Measurements from ENCODE around the gene THSD7B. TPM values are rescaled to one million over a fixed set of nuclear protein-coding genes. Genes with fewer than 3 reads are reported as not detected.

Gene THSD7B
- total RNA-seq, 4 donors from 2014 or later: under 0.01 to 0.29 (median 0.03) TPM

DNA sequence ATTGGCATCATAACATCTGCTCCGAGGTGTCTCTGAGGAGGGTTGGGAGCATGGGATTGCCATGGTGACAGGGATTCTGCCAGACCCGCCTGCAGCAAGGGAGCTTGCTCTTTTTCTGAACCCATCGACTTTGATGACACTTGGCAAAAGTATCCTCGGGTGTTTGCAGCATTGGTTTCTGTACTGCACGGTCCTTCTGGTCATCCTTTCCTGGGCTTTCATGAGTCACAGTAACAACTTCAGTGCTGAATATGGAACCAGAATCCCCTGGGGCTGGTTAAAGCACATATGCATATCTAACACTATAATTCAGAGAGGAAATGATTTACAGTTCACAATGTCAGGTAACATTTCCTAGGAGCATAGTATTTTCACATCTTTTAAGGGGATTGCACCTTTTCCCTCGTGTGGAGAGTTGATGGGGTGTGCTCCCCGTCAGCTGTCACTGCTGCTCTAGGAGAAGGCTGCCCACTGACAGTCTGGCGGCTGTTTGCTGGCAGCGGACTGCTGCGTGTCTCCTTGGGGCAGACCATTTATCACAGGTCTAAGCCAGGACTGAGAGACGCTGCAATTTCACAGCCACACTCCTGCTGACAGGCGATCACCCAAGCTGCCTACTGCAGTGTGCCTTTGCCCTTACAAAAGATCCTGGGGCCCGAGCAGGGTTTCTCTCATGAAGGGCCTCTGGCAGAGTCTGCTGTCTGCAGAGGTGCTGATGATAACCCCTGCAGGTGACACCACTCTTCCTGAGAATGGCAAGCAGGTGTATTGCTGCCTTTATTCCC is 425.3 kb downstream of the THSD7B start:
- no peaks in the 10 kb centered on the region for H3K36me3 ChIP-seq
- TF ChIP-seq EP300 (IDR thresholded peaks at IDR 0.05) (no peak), POLR2AphosphoS5 (IDR thresholded peaks at IDR 0.05) (no peak), POLR2A (IDR thresholded peaks at IDR 0.05; ENCODE audit: low read depth) (no peak)
- TF ChIP-seq, protein P1, sequence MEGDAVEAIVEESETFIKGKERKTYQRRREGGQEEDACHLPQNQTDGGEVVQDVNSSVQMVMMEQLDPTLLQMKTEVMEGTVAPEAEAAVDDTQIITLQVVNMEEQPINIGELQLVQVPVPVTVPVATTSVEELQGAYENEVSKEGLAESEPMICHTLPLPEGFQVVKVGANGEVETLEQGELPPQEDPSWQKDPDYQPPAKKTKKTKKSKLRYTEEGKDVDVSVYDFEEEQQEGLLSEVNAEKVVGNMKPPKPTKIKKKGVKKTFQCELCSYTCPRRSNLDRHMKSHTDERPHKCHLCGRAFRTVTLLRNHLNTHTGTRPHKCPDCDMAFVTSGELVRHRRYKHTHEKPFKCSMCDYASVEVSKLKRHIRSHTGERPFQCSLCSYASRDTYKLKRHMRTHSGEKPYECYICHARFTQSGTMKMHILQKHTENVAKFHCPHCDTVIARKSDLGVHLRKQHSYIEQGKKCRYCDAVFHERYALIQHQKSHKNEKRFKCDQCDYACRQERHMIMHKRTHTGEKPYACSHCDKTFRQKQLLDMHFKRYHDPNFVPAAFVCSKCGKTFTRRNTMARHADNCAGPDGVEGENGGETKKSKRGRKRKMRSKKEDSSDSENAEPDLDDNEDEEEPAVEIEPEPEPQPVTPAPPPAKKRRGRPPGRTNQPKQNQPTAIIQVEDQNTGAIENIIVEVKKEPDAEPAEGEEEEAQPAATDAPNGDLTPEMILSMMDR (IDR thresholded peaks at IDR 0.05): no peak
- WGBS: 51% methylated on average over 11 of the region's 13 CpGs
- peaks cover 0 to 2% (median 0%) of the 10 kb centered on the region in 4 donors for H3K9me3 ChIP-seq
- no peaks in the 10 kb centered on the region for H3K27me3 ChIP-seq
- no peak for DNase-seq (ENCODE audit: extremely low spot score)
- no peak overlapping the region for H3K27ac ChIP-seq (replicated peaks in 1 of 4)
- H3K4me1 ChIP-seq: no peaks in the 10 kb centered on the region
- H3K4me3 ChIP-seq: no peak overlapping the region
- intact Hi-C loops (cut with DNase I): no loop called here

GRCh38 chr2:137192366-137193310 is 427.3 kb downstream of the THSD7B start:
- H3K4me3 ChIP-seq: no peak overlapping the region
- H3K4me1 ChIP-seq: no peaks in the 10 kb centered on the region
- no peak overlapping the region for H3K27ac ChIP-seq (replicated peaks in 1 of 4)
- intact Hi-C loops (cut with DNase I): no loop called here
- TF ChIP-seq POLR2A (IDR thresholded peaks at IDR 0.05; ENCODE audit: low read depth) (no peak), POLR2AphosphoS5 (IDR thresholded peaks at IDR 0.05) (no peak)
- TF ChIP-seq, protein P1 (IDR thresholded peaks at IDR 0.05): no peak
- no peaks in the 10 kb centered on the region for H3K27me3 ChIP-seq
- no peak for DNase-seq (ENCODE audit: extremely low spot score)
- 86% methylated on average over 6 of the region's 6 CpGs for WGBS
- no peaks in the 10 kb centered on the region for H3K9me3 ChIP-seq
- no peaks in the 10 kb centered on the region for H3K36me3 ChIP-seq

GRCh38 chr2:137193401-137193800 is 428.1 kb downstream of the THSD7B start:
- H3K27me3 ChIP-seq: no peaks in the 10 kb centered on the region

GRCh38 chr2:137194111-137194510 is 428.8 kb downstream of the THSD7B start:
- Histone ChIP-seq H3K27ac (replicated peaks in 1 of 4) (no peak overlapping the region), H3K36me3 (no peaks in the 10 kb centered on the region), H3K4me1 (no peaks in the 10 kb centered on the region), H3K4me3 (no peak overlapping the region), H3K9me3 (no peaks in the 10 kb centered on the region), H3K27me3 (no peaks in the 10 kb centered on the region)
- WGBS: 47% methylated on average over 1 of the region's 1 CpG
- TF ChIP-seq, protein P1 (IDR thresholded peaks at IDR 0.05): no peak
- TF ChIP-seq POLR2AphosphoS5 (IDR thresholded peaks at IDR 0.05): no peak
- no peak for TF ChIP-seq EP300 (IDR thresholded peaks at IDR 0.05)
- TF ChIP-seq POLR2A (IDR thresholded peaks at IDR 0.05; ENCODE audit: low read depth): no peak
- DNase-seq (ENCODE audit: extremely low spot score): no peak
- intact Hi-C loops (cut with DNase I): no loop called here

More at GRCh38 chr2:137193401-137193800, 428.1 kb downstream of the THSD7B start:
- WGBS: 78% methylated on average over 3 of the region's 3 CpGs
- intact Hi-C loops (cut with DNase I): no loop called here
- no peaks in the 10 kb centered on the region for H3K9me3 ChIP-seq
- DNase-seq (ENCODE audit: extremely low spot score): no peak
- H3K4me1 ChIP-seq: no peaks in the 10 kb centered on the region
- H3K27ac ChIP-seq (replicated peaks in 1 of 4): no peak overlapping the region
- H3K4me3 ChIP-seq: no peak overlapping the region
- TF ChIP-seq POLR2A (IDR thresholded peaks at IDR 0.05; ENCODE audit: low read depth) (no peak), EP300 (IDR thresholded peaks at IDR 0.05) (no peak), POLR2AphosphoS5 (IDR thresholded peaks at IDR 0.05) (no peak)
- TF ChIP-seq, protein P1 (IDR thresholded peaks at IDR 0.05): no peak
- H3K36me3 ChIP-seq: no peaks in the 10 kb centered on the region

Data from esophagus muscularis mucosa (tissue), 4 donors.